ENCODE results near the gene SVIL.
"Not testable (repeated sequence)": the region's sequence is repeated elsewhere in the genome, so short reads cannot be mapped to it uniquely, and the experiment has no call there.

The SVIL gene

GRCh38 chr10:29648114-29648982 lies 13.6 kb upstream of the SVIL start:
- DNase-seq, result no peak

- DNase-seq, result no peak
Measured at GRCh38 chr10:29647478-29647877, 12.7 kb upstream of the SVIL start.

- no peak for DNase-seq
Measured at GRCh38 chr10:29646960-29647461, 12.2 kb upstream of the SVIL start.

GRCh38 chr10:29646238-29646902 lies 11.6 kb upstream of the SVIL start:
- DNase-seq, result no peak

GRCh38 chr10:29643771-29644501 lies 9.2 kb upstream of the SVIL start:
- DNase-seq, result no peak

GRCh38 chr10:29642990-29643389 lies 8.2 kb upstream of the SVIL start:
- no peak for DNase-seq

GRCh38 chr10:29637537-29637936 lies 2.8 kb upstream of the SVIL start:
- no peak for DNase-seq

- DNase-seq, result no peak
Measured at GRCh38 chr10:29636178-29636577, 1.4 kb upstream of the SVIL start.

GRCh38 chr10:29635711-29636144 lies 957 bp upstream of the SVIL start:
- no peak for DNase-seq

GRCh38 chr10:29634105-29634504 lies 666 bp downstream of the SVIL start:
- no peak for DNase-seq

GRCh38 chr10:29631049-29631339 lies 3.8 kb downstream of the SVIL start:
- DNase-seq, result no peak

- DNase-seq, result no peak
Measured at GRCh38 chr10:29630205-29631048, 4.3 kb downstream of the SVIL start.

GRCh38 chr10:29628912-29629526 lies 5.8 kb downstream of the SVIL start:
- DNase-seq, result no peak

- DNase-seq, result no peak
Measured at GRCh38 chr10:29628311-29628710, 6.5 kb downstream of the SVIL start.

- DNase-seq, result no peak
Measured at GRCh38 chr10:29627201-29628132, 7.3 kb downstream of the SVIL start.

GRCh38 chr10:29624357-29624756 lies 10.4 kb downstream of the SVIL start:
- DNase-seq, result not testable (repeated sequence)

GRCh38 chr10:29623797-29624196 lies 11.0 kb downstream of the SVIL start:
- no peak for DNase-seq

GRCh38 chr10:29622382-29622922 lies 12.3 kb downstream of the SVIL start:
- DNase-seq, result no peak

- DNase-seq, result no peak
Measured at GRCh38 chr10:29621161-29621560, 13.6 kb downstream of the SVIL start.

- no peak for DNase-seq
Measured at GRCh38 chr10:29620112-29620690, 14.6 kb downstream of the SVIL start.
